HepG2 (cell line): ENCODE results near the gene SMIM24. TPM values are rescaled to one million over a fixed set of nuclear protein-coding genes. Genes with fewer than 3 reads are reported as not detected.

Experiments used
- DNMT3B ChIP-seq: conservative IDR thresholded peaks from 2 replicates; pipeline ENCODE4 v1.6.1; 2016; ENCODE audit warnings: missing biosample characterization, control low read depth
- KDM6A ChIP-seq: IDR thresholded peaks from 2 replicates; pipeline ENCODE4 v1.6.1; 2016; ENCODE audit warnings: low read depth
- MAFG ChIP-seq: sonication (generic); formaldehyde crosslinking; IDR thresholded peaks from 2 replicates; pipeline ENCODE4 v1.5.1; 2020; ENCODE audit warnings: mild to moderate bottlenecking, missing genetic modification reagents
- MEIS1 ChIP-seq: sonication (generic); formaldehyde crosslinking; IDR thresholded peaks from 2 replicates; pipeline ENCODE4 v1.9.0; 2021; ENCODE audit warnings: mild to moderate bottlenecking, missing genetic modification reagents, moderate library complexity, borderline replicate concordance
- MEIS2 ChIP-seq: sonication (generic); formaldehyde crosslinking; IDR thresholded peaks from 2 replicates; pipeline ENCODE4 v1.9.0; 2021; ENCODE audit warnings: mild to moderate bottlenecking, missing genetic modification reagents
- MXD4 ChIP-seq: IDR thresholded peaks from 2 replicates; pipeline ENCODE4 v1.6.1; 2016; ENCODE audit warnings: mild to moderate bottlenecking, missing biosample characterization, missing genetic modification reagents
- NCOA2 ChIP-seq: sonication (generic); formaldehyde crosslinking; IDR thresholded peaks from 2 replicates; pipeline ENCODE4 v1.8.0; 2022; ENCODE audit warnings: inconsistent platforms
- SIX4 ChIP-seq: sonication (generic); formaldehyde crosslinking; IDR thresholded peaks from 2 replicates; pipeline ENCODE4 v1.4.0; 2020; ENCODE audit warnings: missing genetic modification reagents
- TFDP2 ChIP-seq: sonication (generic); formaldehyde crosslinking; IDR thresholded peaks from 2 replicates; pipeline ENCODE4 v1.4.0; 2020; ENCODE audit warnings: missing genetic modification reagents
- TRIM22 ChIP-seq: fragments of 450-650 bp; IDR thresholded peaks from 2 replicates; pipeline ENCODE4 v1.6.1; 2017
- ZBTB3 ChIP-seq: sonication (generic); formaldehyde crosslinking; IDR thresholded peaks from 2 replicates; pipeline ENCODE4 v1.4.0; 2020; ENCODE audit warnings: low read depth, mild to moderate bottlenecking, moderate library complexity, missing genetic modification reagents, borderline replicate concordance
- ZNF639 ChIP-seq: conservative IDR thresholded peaks from 2 replicates; pipeline ENCODE4 v1.6.1; 2018; ENCODE audit warnings: missing genetic modification reagents
- ZNF687 ChIP-seq: sonication (generic); formaldehyde crosslinking; IDR thresholded peaks from 2 replicates; pipeline ENCODE4 v1.5.1; 2020; ENCODE audit warnings: mild to moderate bottlenecking, missing genetic modification reagents, moderate library complexity
- ZNF781 ChIP-seq: sonication (generic); formaldehyde crosslinking; IDR thresholded peaks from 2 replicates; pipeline ENCODE4 v1.5.1; 2020; ENCODE audit warnings: borderline replicate concordance, mild to moderate bottlenecking, missing genetic modification reagents; ENCODE audit errors: not compliant biosample characterization
- ZSCAN29 ChIP-seq: sonication (generic); formaldehyde crosslinking; conservative IDR thresholded peaks from 2 replicates; pipeline ENCODE4 v1.4.0; 2020; ENCODE audit warnings: mild to moderate bottlenecking, missing genetic modification reagents
- polyA plus RNA-seq, 8 experiments: library from polyadenylated mRNA; depleted of rRNA in 3 of 8; stranded (reverse) in 7 of 8; unstranded in 1 of 8; fragments of >200 nt; fragmentation: Illumina TruSeq in 4 of 8; extraction: Trizol in 4 of 8; gene quantifications; 2 replicates each; pipeline versions ENCODE4 v1.2.1 to v1.2.3, GENCODE V29; 2011 to 2016; ENCODE audit warnings: low read depth in 4 of 8, missing spikeins in 1 of 8, mixed read lengths in 1 of 8; ENCODE audit not compliant: insufficient read depth in 1 of 8
- total RNA-seq, 5 experiments: library from RNA; depleted of rRNA; stranded (reverse); fragments of >200 nt; fragmentation: Illumina TruSeq; extraction: Trizol; gene quantifications; 2 replicates each; pipeline ENCODE4 v1.2.3, GENCODE V29; 2016; ENCODE audit warnings: low read depth in 1 of 5

SMIM24 gene
- total and polyA plus RNA-seq, 2 of the 13 experiments (the other 11 are each of a cell fraction or from before 2014, with no cell fraction given): 11.2 to 70.6 TPM

GRCh38 chr19:3481241-3482090, 1.1 kb upstream of the SMIM24 start (continued):
- peak; percentile 56; the same call in 1 of the 2 replicates for TF ChIP-seq TFDP2 (CRISPR knock-in tag)
- no peak for TF ChIP-seq TRIM22
- TF ChIP-seq ZNF687 (CRISPR knock-in tag): peak; percentile 100
- TF ChIP-seq MEIS1 (CRISPR knock-in tag): no peak; the same call in 1 of the 2 replicates
- TF ChIP-seq KDM6A (CRISPR knock-in tag): no peak
- peak; percentile 82 for TF ChIP-seq MXD4 (CRISPR knock-in tag)
- no peak for TF ChIP-seq ZSCAN29 (CRISPR knock-in tag)
- no peak for TF ChIP-seq ZNF781 (CRISPR knock-in tag)
- TF ChIP-seq ZNF639 (CRISPR knock-in tag): no peak
- no peak for TF ChIP-seq MAFG (CRISPR knock-in tag)
- no peak for TF ChIP-seq DNMT3B (CRISPR knock-in tag)
- no peak; the same call in 1 of the 2 replicates for TF ChIP-seq ZBTB3 (CRISPR knock-in tag)
- 0 out of 2 replicates have a peak, but pooled peaks have one; percentile 38 for TF ChIP-seq SIX4 (CRISPR knock-in tag)
- TF ChIP-seq MEIS2: peak; percentile 52; the same call in 1 of the 2 replicates
- 0 out of 2 replicates have a peak, but pooled peaks have one; percentile 30 for TF ChIP-seq NCOA2 (CRISPR knock-in tag)
